Subcutaneous abdominal adipose tissue (tissue), 5 donors: ENCODE measurements around the gene FOXI1.

Experiments
- H3K27ac ChIP-seq: one replicate; pipeline ENCODE4 v1.7.0; 2013; ENCODE audit warnings: low read depth, mild to moderate bottlenecking, inconsistent platforms, low read length, moderate library complexity
- H3K27me3 ChIP-seq, 5 donors: one replicate each; pipeline ENCODE4 v1.7.0; 2013; ENCODE audit warnings: low read length in 5 of 5, inconsistent platforms in 1 of 5; ENCODE audit not compliant: control insufficient read depth in 5 of 5, insufficient read depth in 4 of 5
- H3K36me3 ChIP-seq, 5 donors: one replicate each; pipeline ENCODE4 v1.7.0; 2013; ENCODE audit warnings: low read length in 5 of 5; ENCODE audit not compliant: control insufficient read depth in 5 of 5, insufficient read depth in 5 of 5
- H3K4me1 ChIP-seq, 5 donors: one replicate each; pipeline ENCODE4 v1.7.0; 2013; ENCODE audit warnings: low read length in 5 of 5, mild to moderate bottlenecking in 3 of 5, moderate library complexity in 1 of 5; ENCODE audit not compliant: control insufficient read depth in 5 of 5, insufficient read depth in 5 of 5
- H3K4me3 ChIP-seq, 5 donors: one replicate each; pipeline ENCODE4 v1.7.0; 2013; ENCODE audit warnings: low read length in 5 of 5, low read depth in 1 of 5
- H3K9ac ChIP-seq, 5 donors: one replicate each; pipeline ENCODE4 v1.7.0; 2013; ENCODE audit warnings: low read length in 5 of 5, mild to moderate bottlenecking in 4 of 5, moderate library complexity in 3 of 5
- H3K9me3 ChIP-seq, 5 donors: one replicate each; pipeline ENCODE4 v1.7.0; 2013; ENCODE audit warnings: low read length in 5 of 5; ENCODE audit not compliant: control insufficient read depth in 5 of 5
- donor health status: healthy.
- donor health status: healthy.
- donor health status: healthy.
- donor health status: healthy.
- donor health status: healthy.

Gene FOXI1

DNA sequence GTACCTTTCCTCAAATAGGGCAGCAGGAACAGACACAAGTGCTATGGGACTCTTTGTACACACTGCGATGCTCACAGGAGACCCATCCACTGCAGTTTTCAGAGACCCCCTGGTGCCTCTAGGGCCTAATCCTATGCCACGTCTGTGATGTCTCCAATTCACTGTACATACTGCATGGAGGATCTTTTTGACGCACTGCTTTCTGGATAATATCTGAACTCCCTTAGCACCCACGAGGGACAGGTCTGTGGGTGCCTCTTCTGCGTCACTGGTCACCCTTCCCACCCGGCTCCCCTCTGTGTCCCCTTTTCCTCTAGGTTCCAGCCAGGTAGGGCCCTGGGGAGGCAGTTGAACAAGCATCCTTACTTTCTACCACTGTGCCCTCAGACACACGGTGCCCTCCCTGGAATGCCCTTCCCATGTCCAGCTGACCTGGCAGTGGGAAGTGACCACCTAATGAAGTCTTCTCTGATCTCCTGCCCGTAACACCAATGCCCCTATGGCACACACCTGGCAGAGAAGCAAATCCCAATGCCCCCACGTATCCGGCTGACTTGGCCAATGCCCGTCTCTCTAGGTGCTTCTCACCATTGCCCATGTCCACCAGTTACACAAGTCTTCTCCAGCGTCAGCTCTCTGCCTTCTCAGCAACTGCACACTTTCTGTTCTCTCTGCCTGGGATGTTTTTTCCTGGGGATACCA is 41.5 kb downstream of the FOXI1 start:
- H3K9me3 ChIP-seq: no peaks in the 10 kb centered on the region
- H3K27me3 ChIP-seq: no peaks in the 10 kb centered on the region
- H3K4me1 ChIP-seq: peaks cover 0 to 9% (median 0%) of the 10 kb centered on the region in 5 donors
- H3K27ac ChIP-seq: no peak overlapping the region
- H3K9ac ChIP-seq: no peak overlapping the region
- H3K4me3 ChIP-seq: no peak overlapping the region
- no peaks in the 10 kb centered on the region for H3K36me3 ChIP-seq

DNA sequence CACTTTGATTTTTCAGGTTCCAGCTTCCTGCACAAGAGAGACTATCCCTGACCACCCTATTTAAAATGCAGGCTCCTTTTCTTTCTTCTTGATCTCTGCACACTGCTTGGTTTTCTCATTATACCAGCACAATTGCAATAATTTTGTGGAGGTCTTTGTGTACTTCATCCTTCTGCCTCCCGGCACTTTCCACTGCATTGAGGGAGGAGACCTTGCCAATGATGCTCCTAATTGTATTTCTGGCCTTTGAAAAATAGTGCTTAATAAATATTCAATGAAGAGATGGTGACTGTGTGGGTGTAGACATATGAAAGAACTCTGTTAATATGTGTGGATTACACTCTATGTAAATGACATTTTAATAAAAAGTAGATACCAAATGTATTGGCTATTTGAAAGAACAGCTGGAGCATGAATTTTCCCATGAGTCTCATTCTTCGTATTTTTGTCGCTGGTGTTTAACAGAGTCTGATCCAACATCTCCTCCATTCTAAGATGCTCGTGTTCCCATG is 42.1 kb downstream of the FOXI1 start:
- no peak overlapping the region for H3K9ac ChIP-seq
- H3K4me1 ChIP-seq: peaks cover 0 to 9% (median 0%) of the 10 kb centered on the region in 5 donors
- H3K9me3 ChIP-seq: no peaks in the 10 kb centered on the region
- no peaks in the 10 kb centered on the region for H3K27me3 ChIP-seq
- no peak overlapping the region for H3K27ac ChIP-seq
- no peaks in the 10 kb centered on the region for H3K36me3 ChIP-seq
- no peak overlapping the region for H3K4me3 ChIP-seq

DNA sequence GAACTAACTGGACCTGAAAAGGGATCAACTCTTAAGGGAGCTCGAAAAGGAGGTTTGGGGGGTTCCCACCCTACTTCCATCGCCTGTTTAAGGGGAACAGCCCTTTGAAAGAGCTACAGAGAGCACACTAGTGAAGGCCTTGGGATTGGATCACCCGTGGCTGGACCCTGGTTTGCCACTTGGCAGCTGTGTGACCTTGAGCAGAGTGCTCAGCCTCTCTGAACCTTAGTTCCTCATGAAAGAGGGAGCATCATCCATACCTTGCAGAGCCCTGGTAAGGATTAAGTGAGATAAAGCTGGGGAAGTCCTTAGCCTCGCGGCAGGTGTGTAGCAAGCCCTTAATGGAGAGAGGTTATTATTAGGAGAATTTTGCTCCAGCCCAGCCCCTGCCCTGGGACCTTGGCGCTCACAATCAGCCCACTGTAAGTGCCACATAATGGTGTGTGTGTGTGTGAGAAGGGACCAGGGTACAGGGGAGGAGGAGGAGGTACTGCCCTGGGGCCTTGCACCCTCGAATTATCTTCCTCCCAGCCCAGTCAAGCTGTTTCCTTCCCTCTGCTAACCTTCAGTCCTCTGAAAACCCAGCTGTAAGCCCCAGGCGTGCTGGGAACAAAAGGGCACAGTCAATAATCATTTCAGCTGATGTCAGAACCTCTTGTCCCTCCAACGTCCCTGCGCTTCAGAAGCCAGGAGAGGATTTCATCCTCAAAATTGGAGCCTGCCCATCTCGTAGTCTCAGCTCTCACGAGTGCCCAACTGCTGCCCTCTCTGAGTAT is 42.9 kb downstream of the FOXI1 start:
- no peak overlapping the region for H3K27ac ChIP-seq
- no peaks in the 10 kb centered on the region for H3K36me3 ChIP-seq
- no peak overlapping the region for H3K4me3 ChIP-seq
- H3K27me3 ChIP-seq: no peaks in the 10 kb centered on the region
- peaks cover 0 to 9% (median 0%) of the 10 kb centered on the region in 5 donors for H3K4me1 ChIP-seq
- no peaks in the 10 kb centered on the region for H3K9me3 ChIP-seq
- H3K9ac ChIP-seq: no peak overlapping the region

- Histone ChIP-seq H3K9ac (no peak overlapping the region), H3K9me3 (no peaks in the 10 kb centered on the region), H3K4me3 (no peak overlapping the region), H3K4me1 (peaks cover 0 to 9% (median 0%) of the 10 kb centered on the region in 5 donors), H3K27ac (no peak overlapping the region), H3K27me3 (no peaks in the 10 kb centered on the region), H3K36me3 (no peaks in the 10 kb centered on the region)
Measured at GRCh38 chr5:170149206-170149515, 43.5 kb downstream of the FOXI1 start.

DNA sequence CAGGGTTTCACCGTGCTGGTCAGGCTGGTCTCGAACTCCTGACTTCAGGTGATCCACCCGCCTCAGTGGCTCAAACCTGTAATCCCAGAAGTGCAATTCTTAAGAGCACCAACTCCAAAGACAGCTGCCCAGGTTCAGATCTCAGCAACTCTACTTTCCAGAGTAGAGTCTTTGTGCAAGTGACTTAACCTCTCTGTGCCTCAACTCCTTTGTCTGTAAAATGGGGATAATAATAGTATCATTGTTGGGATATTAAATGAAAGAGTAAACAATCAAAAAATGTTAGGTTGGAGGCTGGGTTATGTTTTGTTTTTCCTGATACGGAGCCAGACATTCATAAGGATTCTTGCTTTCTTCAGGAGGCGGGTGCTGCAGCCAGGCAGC is 45.0 kb downstream of the FOXI1 start:
- no peak overlapping the region for H3K4me3 ChIP-seq
- no peaks in the 10 kb centered on the region for H3K27me3 ChIP-seq
- H3K9me3 ChIP-seq: no peaks in the 10 kb centered on the region
- no peak overlapping the region for H3K27ac ChIP-seq
- no peak overlapping the region for H3K9ac ChIP-seq
- H3K4me1 ChIP-seq: peaks cover 0 to 9% (median 0%) of the 10 kb centered on the region in 5 donors
- no peaks in the 10 kb centered on the region for H3K36me3 ChIP-seq

GRCh38 chr5:170151097-170151831 is 45.6 kb downstream of the FOXI1 start:
- Histone ChIP-seq H3K9ac (no peak overlapping the region), H3K4me1 (peaks cover 0 to 9% (median 0%) of the 10 kb centered on the region in 5 donors), H3K4me3 (no peak overlapping the region), H3K27ac (no peak overlapping the region), H3K27me3 (no peaks in the 10 kb centered on the region), H3K9me3 (no peaks in the 10 kb centered on the region), H3K36me3 (no peaks in the 10 kb centered on the region)

- Histone ChIP-seq H3K9ac (no peak overlapping the region), H3K27ac (no peak overlapping the region), H3K4me1 (peaks cover 0 to 9% (median 0%) of the 10 kb centered on the region in 5 donors), H3K9me3 (no peaks in the 10 kb centered on the region), H3K36me3 (no peaks in the 10 kb centered on the region), H3K4me3 (no peak overlapping the region), H3K27me3 (no peaks in the 10 kb centered on the region)
Measured at GRCh38 chr5:170152767-170153166, 47.1 kb downstream of the FOXI1 start.

GRCh38 chr5:170154297-170154696 is 48.6 kb downstream of the FOXI1 start:
- no peak overlapping the region for H3K9ac ChIP-seq
- H3K27me3 ChIP-seq: no peaks in the 10 kb centered on the region
- H3K4me1 ChIP-seq: peaks cover 0 to 9% (median 0%) of the 10 kb centered on the region in 5 donors
- H3K27ac ChIP-seq: no peak overlapping the region
- H3K4me3 ChIP-seq: no peak overlapping the region
- H3K36me3 ChIP-seq: no peaks in the 10 kb centered on the region
- no peaks in the 10 kb centered on the region for H3K9me3 ChIP-seq

DNA sequence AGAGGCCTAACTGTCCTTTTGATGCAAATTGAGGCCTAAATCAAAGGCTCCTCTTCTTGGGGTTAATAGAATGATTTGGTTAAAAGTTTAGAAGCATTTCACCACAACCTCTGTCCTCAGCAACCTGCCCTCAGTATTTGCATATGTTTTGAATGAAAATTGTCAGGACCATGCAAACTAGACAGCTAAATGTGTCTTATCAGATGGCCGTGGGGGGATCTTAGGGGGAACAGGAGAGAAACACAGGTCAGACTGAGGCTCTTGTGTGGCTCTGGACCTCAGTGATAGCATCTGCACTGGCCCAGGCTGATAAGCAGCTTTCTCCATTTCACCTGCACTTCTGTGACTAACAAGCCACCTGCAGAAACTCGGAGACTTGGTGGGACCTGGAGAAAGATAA is 49.0 kb downstream of the FOXI1 start:
- Histone ChIP-seq H3K4me3 (no peak overlapping the region), H3K9me3 (no peaks in the 10 kb centered on the region), H3K27me3 (no peaks in the 10 kb centered on the region), H3K4me1 (peaks cover 0 to 9% (median 0%) of the 10 kb centered on the region in 5 donors), H3K9ac (no peak overlapping the region), H3K27ac (no peak overlapping the region), H3K36me3 (no peaks in the 10 kb centered on the region)

DNA sequence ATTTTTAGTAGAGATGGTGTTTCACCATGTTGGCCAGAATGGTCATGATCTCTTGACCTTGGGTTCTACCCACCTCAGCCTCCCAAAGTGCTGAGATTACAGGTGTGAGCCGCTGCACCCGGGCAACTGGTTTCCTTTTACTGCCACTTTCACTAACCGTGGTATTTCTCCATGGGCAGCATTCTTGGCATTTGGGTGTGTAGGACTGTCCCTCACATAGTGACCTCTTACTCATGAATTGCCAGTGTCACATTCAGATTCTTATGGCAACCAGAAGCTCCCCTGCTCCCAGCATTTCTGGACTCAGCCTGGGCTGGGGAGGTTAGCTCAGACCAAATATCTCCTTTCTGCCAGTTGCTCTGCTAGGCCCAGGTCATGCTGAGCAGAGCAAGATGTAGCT is 50.1 kb downstream of the FOXI1 start:
- Histone ChIP-seq H3K36me3 (no peaks in the 10 kb centered on the region), H3K4me3 (no peak overlapping the region), H3K9ac (no peak overlapping the region), H3K4me1 (peaks cover 0 to 9% (median 0%) of the 10 kb centered on the region in 5 donors), H3K9me3 (no peaks in the 10 kb centered on the region), H3K27me3 (no peaks in the 10 kb centered on the region), H3K27ac (no peak overlapping the region)
